ENCODE data around the gene MAG.

The MAG gene

DNA sequence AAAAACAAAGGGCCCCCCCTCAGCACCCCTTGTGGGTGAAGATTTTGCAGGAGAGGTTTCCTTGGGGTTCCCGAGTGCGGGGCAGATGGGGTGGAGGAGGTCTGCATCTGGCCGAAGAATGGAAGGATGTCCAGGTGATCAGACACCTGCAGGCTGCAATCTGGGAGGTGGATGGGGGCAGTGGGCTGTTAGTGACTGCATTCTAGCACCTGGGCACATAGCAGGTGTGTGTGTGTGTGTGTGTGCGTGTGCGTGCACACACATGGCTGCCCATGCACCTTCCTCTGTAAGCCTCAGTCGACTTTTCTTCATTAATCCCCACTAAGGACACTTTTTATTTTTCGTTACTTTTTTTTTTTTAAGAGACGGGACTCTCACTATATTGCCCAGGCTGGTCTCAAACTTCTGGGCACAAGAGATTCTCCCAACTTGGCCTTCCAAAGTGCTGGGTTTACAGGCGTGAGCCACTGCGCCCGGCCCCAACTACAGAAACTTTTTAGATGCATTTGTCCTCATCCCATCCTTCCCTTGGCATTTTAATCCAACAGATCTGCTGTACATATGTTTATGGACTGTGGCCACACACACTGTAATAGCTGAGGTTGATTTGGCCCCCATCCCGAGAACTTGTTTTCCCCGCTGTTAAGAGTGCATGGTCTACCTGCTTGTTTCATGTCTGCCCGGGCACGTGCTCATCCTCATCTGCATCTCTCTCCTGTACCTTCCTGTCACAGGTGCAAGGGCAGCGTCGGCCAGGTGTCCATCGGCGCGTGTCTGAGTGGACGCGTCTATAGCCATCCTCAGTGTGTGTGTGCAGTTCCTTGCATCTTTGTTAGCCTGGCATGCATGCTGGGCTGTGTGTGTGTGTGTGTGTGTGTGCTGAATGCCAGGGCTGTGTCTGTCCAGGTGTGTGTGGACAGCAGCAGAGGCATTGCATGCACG is 731 bp downstream of the MAG start:
- peaks cover 5% of the 10 kb centered on the region for H3K27me3 ChIP-seq (replicated peaks)
- in situ Hi-C loops (cut with HindIII; ENCODE audit: low pct_ligation_motif_present, low sequenced_read_pairs), result no loop called here

GRCh38 chr19:35293363-35293739 is 1.4 kb downstream of the MAG start:
- H3K36me3 ChIP-seq (replicated peaks), result no peaks in the 10 kb centered on the region
- H3K4me3 ChIP-seq (ENCODE audit: low read depth, low read length), result no peak overlapping the region
- no peak for DNase-seq
- H3K27ac ChIP-seq, result no peak overlapping the region
- H3K27me3 ChIP-seq (replicated peaks), result peaks cover 5% of the 10 kb centered on the region
- in situ Hi-C loops (cut with HindIII; ENCODE audit: low pct_ligation_motif_present, low sequenced_read_pairs), result no loop called here
- no peak for TF ChIP-seq CTCF (IDR thresholded peaks at IDR 0.05; ENCODE audit: low read depth, low read length, missing control alignments)

More for the DNA sequence above, 731 bp downstream of the MAG start:
- Histone ChIP-seq H3K4me3 (ENCODE audit: low read depth, low read length) (no peak overlapping the region), H3K27ac (no peak overlapping the region), H3K36me3 (replicated peaks) (no peaks in the 10 kb centered on the region)
- no peak for DNase-seq
- TF ChIP-seq CTCF (IDR thresholded peaks at IDR 0.05; ENCODE audit: low read depth, low read length, missing control alignments), result no peak

- H3K27me3 ChIP-seq (replicated peaks), result peaks cover 5% of the 10 kb centered on the region
- in situ Hi-C loops (cut with HindIII; ENCODE audit: low pct_ligation_motif_present, low sequenced_read_pairs), result no loop called here
- TF ChIP-seq CTCF (IDR thresholded peaks at IDR 0.05; ENCODE audit: low read depth, low read length, missing control alignments), result no peak
- H3K4me3 ChIP-seq (ENCODE audit: low read depth, low read length), result no peak overlapping the region
- H3K36me3 ChIP-seq (replicated peaks), result no peaks in the 10 kb centered on the region
- no peak overlapping the region for H3K27ac ChIP-seq
- DNase-seq, result no peak
Observed at GRCh38 chr19:35293808-35294207, 1.8 kb downstream of the MAG start.

GRCh38 chr19:35294328-35294727 is 2.4 kb downstream of the MAG start:
- Histone ChIP-seq H3K27me3 (replicated peaks) (peaks cover 5% of the 10 kb centered on the region), H3K36me3 (replicated peaks) (no peaks in the 10 kb centered on the region), H3K27ac (no peak overlapping the region), H3K4me3 (ENCODE audit: low read depth, low read length) (no peak overlapping the region)
- in situ Hi-C loops (cut with HindIII; ENCODE audit: low pct_ligation_motif_present, low sequenced_read_pairs), result no loop called here
- no peak for TF ChIP-seq CTCF (IDR thresholded peaks at IDR 0.05; ENCODE audit: low read depth, low read length, missing control alignments)
- no peak for DNase-seq

- no peak for TF ChIP-seq CTCF (IDR thresholded peaks at IDR 0.05; ENCODE audit: low read depth, low read length, missing control alignments)
- peaks cover 5% of the 10 kb centered on the region for H3K27me3 ChIP-seq (replicated peaks)
- in situ Hi-C loops (cut with HindIII; ENCODE audit: low pct_ligation_motif_present, low sequenced_read_pairs), result no loop called here
- no peak overlapping the region for H3K4me3 ChIP-seq (ENCODE audit: low read depth, low read length)
- DNase-seq, result no peak
- H3K36me3 ChIP-seq (replicated peaks), result no peaks in the 10 kb centered on the region
- no peak overlapping the region for H3K27ac ChIP-seq
Observed at GRCh38 chr19:35294859-35295791, 3.2 kb downstream of the MAG start.
